GM11168 (cell line): ENCODE results near the gene SDF4.

Experiments used
- in situ Hi-C: fragments of 300-500 bp; cut with MboI; formaldehyde crosslinking; loops from one replicate; pipeline ENCODE4 v1.12.0; 2022; ENCODE audit warnings: low sequenced_read_pairs; ENCODE audit not compliant: unreplicated experiment

Gene SDF4

GRCh38 chr1:1244192-1244811 lies 12.5 kb upstream of the SDF4 start:
- in situ Hi-C loops: no loop called here

GRCh38 chr1:1243807-1244191 lies 12.0 kb upstream of the SDF4 start:
- in situ Hi-C loops: no loop called here

GRCh38 chr1:1243266-1243660 lies 11.5 kb upstream of the SDF4 start:
- in situ Hi-C loops: no loop called here

GRCh38 chr1:1242461-1243265 lies 10.9 kb upstream of the SDF4 start:
- in situ Hi-C loops: no loop called here

- in situ Hi-C loops: no loop called here
Measured at GRCh38 chr1:1241588-1242219, 9.9 kb upstream of the SDF4 start.

GRCh38 chr1:1240822-1241587 lies 9.2 kb upstream of the SDF4 start:
- in situ Hi-C loops: no loop called here

GRCh38 chr1:1240348-1240732 lies 8.5 kb upstream of the SDF4 start:
- in situ Hi-C loops: no loop called here

GRCh38 chr1:1239614-1240347 lies 8.0 kb upstream of the SDF4 start:
- in situ Hi-C loops: no loop called here

GRCh38 chr1:1239227-1239613 lies 7.4 kb upstream of the SDF4 start:
- in situ Hi-C loops: no loop called here

GRCh38 chr1:1238702-1239178 lies 6.9 kb upstream of the SDF4 start:
- in situ Hi-C loops: no loop called here

- in situ Hi-C loops: no loop called here
Measured at GRCh38 chr1:1237874-1238701, 6.3 kb upstream of the SDF4 start.

- in situ Hi-C loops: no loop called here
Measured at GRCh38 chr1:1236945-1237873, 5.4 kb upstream of the SDF4 start.

- in situ Hi-C loops: no loop called here
Measured at GRCh38 chr1:1236176-1236763, 4.5 kb upstream of the SDF4 start.

- in situ Hi-C loops: no loop called here
Measured at GRCh38 chr1:1235016-1235744, 3.4 kb upstream of the SDF4 start.

GRCh38 chr1:1234180-1234808 lies 2.5 kb upstream of the SDF4 start:
- in situ Hi-C loops: no loop called here

- in situ Hi-C loops: no loop called here
Measured at GRCh38 chr1:1233567-1233892, 1.7 kb upstream of the SDF4 start.
